Spleen (tissue), 13 donors: Measurements from ENCODE around the gene CENPW. TPM values are rescaled to one million over a fixed set of nuclear protein-coding genes. Genes with fewer than 3 reads are reported as not detected.
A peak's percentile ranks its signal among the peaks of the same experiment; 100 is the strongest.

ENCODE experiments used
- DNase-seq: peaks from one replicate; pipeline ENCODE4 v3.0.0-alpha.2; 2020
- H3K27ac ChIP-seq, 8 donors: fragments of 200-600 bp; sonication (generic) in 7 of 8; 1 replicate in 4 of 8; 2 replicates in 4 of 8; pipeline versions ENCODE4 v1.5.0 to v1.8.0; 2016 to 2021; ENCODE audit warnings: inconsistent platforms in 4 of 8, mild to moderate bottlenecking in 4 of 8, moderate library complexity in 1 of 8
- H3K27me3 ChIP-seq, 7 donors: fragments of 200-600 bp; sonication (generic) in 6 of 7; replicated peaks in 1 of 7; 1 replicate in 4 of 7; 2 replicates in 3 of 7; pipeline versions ENCODE4 v1.5.0 to v1.8.0; 2016 to 2021; ENCODE audit warnings: inconsistent platforms in 3 of 7, mild to moderate bottlenecking in 1 of 7
- H3K36me3 ChIP-seq, 6 donors: fragments of 200-600 bp; sonication (generic) in 5 of 6; 1 replicate in 4 of 6; 2 replicates in 2 of 6; pipeline versions ENCODE4 v1.5.0 to v1.8.0; 2016 to 2021; ENCODE audit warnings: inconsistent platforms in 2 of 6
- H3K4me1 ChIP-seq, 6 donors: fragments of 200-600 bp; sonication (generic) in 5 of 6; 1 replicate in 3 of 6; 2 replicates in 3 of 6; pipeline versions ENCODE4 v1.5.0 to v1.8.0; 2016 to 2021; ENCODE audit warnings: inconsistent platforms in 3 of 6
- H3K4me3 ChIP-seq, 8 donors: fragments of 200-600 bp; sonication (generic) in 7 of 8; 1 replicate in 4 of 8; 2 replicates in 4 of 8; pipeline versions ENCODE4 v1.5.0 to v1.8.0; 2016 to 2021; ENCODE audit warnings: inconsistent platforms in 4 of 8, mild to moderate bottlenecking in 4 of 8, moderate library complexity in 2 of 8
- H3K9me3 ChIP-seq, 8 donors: fragments of 200-600 bp; sonication (generic) in 7 of 8; 1 replicate in 4 of 8; 2 replicates in 4 of 8; pipeline versions ENCODE4 v1.5.0 to v1.8.0; 2016 to 2021; ENCODE audit warnings: inconsistent platforms in 4 of 8
- POLR2A ChIP-seq, 3 donors: fragments of 450-650 bp; IDR thresholded peaks; one replicate each; pipeline ENCODE4 v1.5.1; 2017; ENCODE audit warnings: antibody characterized with exemption in 3 of 3, mild to moderate bottlenecking in 1 of 3
- POLR2AphosphoS5 ChIP-seq, 3 donors: sonication (generic); formaldehyde crosslinking; IDR thresholded peaks; one replicate each; pipeline ENCODE4 v1.5.1; 2017; ENCODE audit warnings: antibody characterized with exemption in 3 of 3
- WGBS, 5 donors: extraction: QIAGEN DNeasy Blood & Tissue Kit in 3 of 5; methylation state at CpG; one replicate each; pipeline versions ENCODE4 v1.1.5 to v1.1.7; 2013 to 2018; 5-methylcytosine and 5-hydroxymethylcytosine counted together
- intact Hi-C: fragments of 100-400 bp; cut with DNase I; formaldehyde crosslinking; loops from one replicate; pipeline ENCODE4 v1.15.0; 2023; ENCODE audit warnings: low total_unique reads
- long read RNA-seq, 2 donors: transcript quantifications; one replicate each; lab custom pipeline, GENCODE V29; 2026
- polyA plus RNA-seq, 3 donors: library from polyadenylated mRNA; stranded (reverse); fragments of 200-250 nt; gene quantifications; one replicate each; pipeline ENCODE4 v1.2.1, GENCODE V29; 2013
- total RNA-seq, 7 donors: library from RNA; depleted of rRNA in 3 of 7; stranded (reverse); fragments of >200 nt in 3 of 7; fragmentation: NEBNext Ultra II Directional in 4 of 7; extraction: Animal tissue kit (Norgen Biotek cat#: 25700) in 4 of 7; gene quantifications; one replicate each; pipeline versions ENCODE4 v1.1.0 to v1.2.1, GENCODE V29; 2016 to 2021
- TF ChIP-seq, protein P1 (sequence below), 11 experiments: fragments of 200-600 bp in 7 of 11; fragments of 450-650 bp in 4 of 11; sonication (generic) in 4 of 11; IDR thresholded peaks in 8 of 11; conservative IDR thresholded peaks in 3 of 11; 1 replicate in 7 of 11; 2 replicates in 4 of 11; pipeline versions ENCODE4 v1.4.0 to v1.8.0; 2016 to 2021; ENCODE audit warnings: antibody characterized with exemption in 11 of 11, inconsistent platforms in 4 of 11, mild to moderate bottlenecking in 1 of 11
- donor health status: healthy with polysubstance abuse.
- donor health status: DM: no; HTN: no; CAD: no; lungs with moderate emphysema.
- donor health status: DM: no; HTN: no; CAD: no.
- donor health status: Bipolar disorder and iron deficiency.
- donor health status: healthy.
- donor health status: DM: no; HTN: no; CAD: no.
- donor health status: DM: yes; HTN: yes; CAD: no.

Gene CENPW
- total RNA-seq, result 10 to 100 TPM in 1 of 7 donors, 1 to 10 TPM in 3, not detected in 3; 4.0 to 10.2 (median 6.4) TPM
- polyA plus RNA-seq, result 10 to 100 TPM in 1 of 3 donors, 1 to 10 TPM in 2; 6.0 to 23.2 (median 8.6) TPM
- long read RNA-seq, donor 1, transcript CENPW-203 (3 exons, 750 nt), result major isoform, 30 of 30 reads
- long read RNA-seq, donor 1, partial matches to known transcripts, result 0 of 30 reads
- long read RNA-seq, donor 1, other reads (novel, unspliced or antisense), result 0 of 30 reads
- long read RNA-seq, donor 2, transcript CENPW-203 (3 exons, 750 nt), result major isoform, 15 of 15 reads
- long read RNA-seq, donor 2, partial matches to known transcripts, result 0 of 15 reads
- long read RNA-seq, donor 2, other reads (novel, unspliced or antisense), result 0 of 15 reads

DNA sequence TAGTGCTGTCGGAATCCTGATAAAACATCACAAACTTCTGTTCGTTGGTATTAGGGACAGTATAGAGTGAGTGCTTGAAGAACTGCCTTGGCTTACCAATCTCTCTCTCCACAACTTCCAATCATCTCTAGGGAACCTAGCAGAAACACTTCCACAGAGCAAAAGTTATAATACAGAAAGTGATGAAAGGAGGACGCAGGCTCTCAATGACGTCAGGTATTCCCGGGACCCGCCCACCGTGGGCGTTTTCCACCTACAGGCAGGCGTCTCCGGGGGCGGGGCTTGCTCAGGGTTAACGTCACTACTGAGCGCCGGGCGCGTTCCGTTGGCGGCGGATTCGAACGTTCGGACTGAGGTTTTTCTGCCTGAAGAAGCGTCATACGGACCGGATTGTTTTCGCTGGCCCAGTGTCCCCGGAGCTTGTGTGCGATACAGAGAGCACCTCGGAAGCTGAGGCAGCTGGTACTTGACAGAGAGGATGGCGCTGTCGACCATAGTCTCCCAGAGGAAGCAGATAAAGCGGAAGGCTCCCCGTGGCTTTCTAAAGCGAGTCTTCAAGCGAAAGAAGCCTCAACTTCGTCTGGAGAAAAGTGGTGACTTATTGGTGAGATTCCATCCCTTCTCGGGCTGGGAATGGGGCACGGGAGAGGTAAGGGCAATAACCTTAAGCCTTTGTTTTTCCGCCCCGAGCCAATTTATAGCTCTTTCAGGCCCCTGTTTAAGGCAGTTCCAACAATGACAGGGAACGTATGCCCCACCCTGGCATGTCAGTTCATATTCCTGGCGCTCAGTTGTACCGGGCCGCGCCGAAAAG, at the start of gene CENPW:
CENPW (plus strand) TSS at position 320 of the 814 bp plus-strand sequence; CDS start at position 479, 159 bp downstream.
- TF ChIP-seq, protein P1, sequence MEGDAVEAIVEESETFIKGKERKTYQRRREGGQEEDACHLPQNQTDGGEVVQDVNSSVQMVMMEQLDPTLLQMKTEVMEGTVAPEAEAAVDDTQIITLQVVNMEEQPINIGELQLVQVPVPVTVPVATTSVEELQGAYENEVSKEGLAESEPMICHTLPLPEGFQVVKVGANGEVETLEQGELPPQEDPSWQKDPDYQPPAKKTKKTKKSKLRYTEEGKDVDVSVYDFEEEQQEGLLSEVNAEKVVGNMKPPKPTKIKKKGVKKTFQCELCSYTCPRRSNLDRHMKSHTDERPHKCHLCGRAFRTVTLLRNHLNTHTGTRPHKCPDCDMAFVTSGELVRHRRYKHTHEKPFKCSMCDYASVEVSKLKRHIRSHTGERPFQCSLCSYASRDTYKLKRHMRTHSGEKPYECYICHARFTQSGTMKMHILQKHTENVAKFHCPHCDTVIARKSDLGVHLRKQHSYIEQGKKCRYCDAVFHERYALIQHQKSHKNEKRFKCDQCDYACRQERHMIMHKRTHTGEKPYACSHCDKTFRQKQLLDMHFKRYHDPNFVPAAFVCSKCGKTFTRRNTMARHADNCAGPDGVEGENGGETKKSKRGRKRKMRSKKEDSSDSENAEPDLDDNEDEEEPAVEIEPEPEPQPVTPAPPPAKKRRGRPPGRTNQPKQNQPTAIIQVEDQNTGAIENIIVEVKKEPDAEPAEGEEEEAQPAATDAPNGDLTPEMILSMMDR (IDR thresholded peaks at IDR 0.05 in 8 of 11, conservative IDR thresholded peaks at IDR 0.05 in 3 of 11), result no peak
- TF ChIP-seq POLR2A (IDR thresholded peaks at IDR 0.05) (peak in 1 of 3 donors; percentile 51), POLR2AphosphoS5 (IDR thresholded peaks at IDR 0.05) (peak in 2 of 3 donors; percentile 62 to 84)

DNA sequence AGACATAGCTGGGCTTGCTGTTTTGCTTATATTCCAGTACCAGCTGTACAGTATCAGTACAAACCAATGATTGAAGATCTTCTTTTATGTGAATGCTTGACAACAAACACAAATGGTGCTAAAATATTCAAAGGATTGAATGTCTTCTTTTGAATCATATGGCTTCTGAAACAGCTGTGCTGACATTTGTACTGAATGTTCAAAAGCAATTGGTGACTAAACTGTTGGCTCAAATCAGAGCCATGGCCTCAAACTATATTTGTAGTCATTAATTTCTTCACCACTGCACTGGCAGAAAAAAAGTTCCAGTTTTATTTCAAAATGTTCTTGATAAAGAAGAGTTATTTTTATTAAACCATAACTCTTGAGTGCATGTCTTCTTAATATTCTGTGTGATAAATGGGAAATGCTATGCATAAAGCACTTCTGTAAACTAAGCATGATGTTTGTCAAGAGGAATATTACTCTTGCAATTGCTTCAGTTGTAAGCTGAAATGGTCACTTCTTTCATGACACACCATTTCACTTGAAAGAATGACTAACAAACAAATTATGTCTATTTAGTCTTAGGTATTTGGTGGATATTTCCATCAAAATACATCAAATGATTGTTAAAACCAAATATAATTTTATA, 45.9 kb upstream of the CENPW start:
- Histone ChIP-seq H3K4me3 (no peak overlapping the region), H3K4me1 (no peaks in the 10 kb centered on the region), H3K27me3 (no peaks in the 10 kb centered on the region), H3K9me3 (no peaks in the 10 kb centered on the region), H3K27ac (no peak overlapping the region), H3K36me3 (no peaks in the 10 kb centered on the region)
- no peak for DNase-seq
- TF ChIP-seq, protein P1 (IDR thresholded peaks at IDR 0.05 in 8 of 11, conservative IDR thresholded peaks at IDR 0.05 in 3 of 11), result no peak
- TF ChIP-seq POLR2A (IDR thresholded peaks at IDR 0.05) (no peak), POLR2AphosphoS5 (IDR thresholded peaks at IDR 0.05) (no peak)
- intact Hi-C loops, result no loop called here

More for the DNA sequence above, at the start of gene CENPW:
- Histone ChIP-seq H3K27ac (peak within 1 kb of the TSS in 3 of 8 donors; percentile 20 to 68 (median 55)), H3K27me3 (no peaks in the 10 kb centered on the region), H3K36me3 (no peaks in the 10 kb centered on the region), H3K4me3 (peak within 1 kb of the TSS; percentile 53 to 80 (median 66)), H3K4me1 (peaks cover 7 to 32% (median 12%) of the 10 kb centered on the region in 6 donors), H3K9me3 (no peaks in the 10 kb centered on the region)
- DNase-seq, result peak; percentile 95
- intact Hi-C loops, result no loop called here
- 3 to 4% (median 4%) methylated on average over 43 to 46 of the region's 46 CpGs for WGBS, 5 donors

DNA sequence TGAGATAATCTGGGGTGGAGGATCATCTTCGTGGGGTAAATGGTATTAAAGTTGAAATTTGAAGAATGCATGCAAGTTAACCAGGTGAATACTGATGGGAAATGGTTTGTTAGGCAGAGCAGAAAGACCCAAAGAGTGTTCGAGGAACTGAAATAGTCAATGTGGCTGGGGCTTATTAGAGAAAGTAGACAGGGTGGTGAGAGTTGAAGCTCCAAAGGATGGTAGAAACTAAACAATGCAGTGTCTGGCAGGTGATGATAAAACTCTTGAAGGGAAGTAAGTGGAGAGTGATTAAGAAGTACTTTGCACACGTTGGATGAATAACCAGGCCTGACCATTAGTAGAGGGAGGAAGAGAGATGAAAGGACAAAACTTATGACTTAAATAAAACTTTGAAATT, 39.8 kb upstream of the CENPW start:
- no peak for DNase-seq
- Histone ChIP-seq H3K4me3 (no peak overlapping the region), H3K36me3 (no peaks in the 10 kb centered on the region), H3K4me1 (no peaks in the 10 kb centered on the region), H3K27me3 (no peaks in the 10 kb centered on the region), H3K9me3 (no peaks in the 10 kb centered on the region), H3K27ac (no peak overlapping the region)
- intact Hi-C loops, result no loop called here
- TF ChIP-seq, protein P1 (IDR thresholded peaks at IDR 0.05 in 8 of 11, conservative IDR thresholded peaks at IDR 0.05 in 3 of 11), result no peak
- TF ChIP-seq POLR2AphosphoS5 (IDR thresholded peaks at IDR 0.05), result no peak
- no peak for TF ChIP-seq POLR2A (IDR thresholded peaks at IDR 0.05)
- WGBS, 5 donors, result 53 to 75% (median 62%) methylated on average over 3 of the region's 3 CpGs
